ENCODE measurements around the gene KIF26B.

The KIF26B gene

GRCh38 chr1:245378311-245378722 is 223.5 kb downstream of the KIF26B start:
- no peak for TF ChIP-seq CTCF (IDR thresholded peaks at IDR 0.05; ENCODE audit: control insufficient read depth, extremely low read depth, insufficient read depth)
- H3K4me3 ChIP-seq (ENCODE audit: low read depth, low read length), result no peak overlapping the region
- no peak for DNase-seq (ENCODE audit: low read depth)

GRCh38 chr1:245378745-245379144 is 224.0 kb downstream of the KIF26B start:
- no peak overlapping the region for H3K4me3 ChIP-seq (ENCODE audit: low read depth, low read length)
- TF ChIP-seq CTCF (IDR thresholded peaks at IDR 0.05; ENCODE audit: control insufficient read depth, extremely low read depth, insufficient read depth), result no peak
- DNase-seq (ENCODE audit: low read depth), result no peak

DNA sequence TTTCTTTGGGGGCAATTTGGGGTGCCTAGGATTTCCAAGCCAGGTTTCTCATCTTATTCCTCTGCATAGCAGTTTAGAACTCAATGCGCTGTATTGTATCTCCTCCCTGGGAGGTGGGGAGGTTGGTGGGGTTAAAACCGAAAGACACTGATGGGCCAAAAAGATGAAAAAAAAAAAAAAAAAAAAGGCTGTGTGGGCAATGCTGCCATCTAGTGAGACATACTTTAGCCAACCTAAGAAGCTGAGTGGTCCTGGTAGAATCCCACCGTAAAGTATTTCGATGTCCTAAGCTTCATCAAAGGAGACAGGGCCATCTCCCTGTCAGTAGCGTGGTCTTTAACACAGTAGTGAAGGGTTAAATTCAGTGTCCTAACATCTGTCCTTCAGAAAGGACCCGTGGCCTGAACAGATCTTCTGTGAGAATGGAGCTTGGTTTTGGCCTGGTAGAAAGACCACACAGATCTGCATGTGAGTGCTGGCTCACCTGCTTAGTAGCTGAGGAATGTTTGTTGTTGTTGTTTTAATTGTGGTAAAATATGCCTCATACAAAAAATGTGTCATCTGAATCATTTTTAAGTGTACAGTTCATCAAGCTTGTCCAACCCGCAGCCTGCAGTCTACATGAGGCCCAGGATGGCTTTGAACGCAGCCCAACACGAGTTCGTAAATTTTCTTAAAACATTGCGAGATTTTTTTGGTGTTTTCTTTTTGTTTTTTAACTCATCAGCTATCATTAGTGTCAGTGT is 226.2 kb downstream of the KIF26B start:
- DNase-seq (ENCODE audit: low read depth), result no peak
- TF ChIP-seq CTCF (IDR thresholded peaks at IDR 0.05; ENCODE audit: control insufficient read depth, extremely low read depth, insufficient read depth), result no peak
- H3K4me3 ChIP-seq (ENCODE audit: low read depth, low read length), result no peak overlapping the region

DNA sequence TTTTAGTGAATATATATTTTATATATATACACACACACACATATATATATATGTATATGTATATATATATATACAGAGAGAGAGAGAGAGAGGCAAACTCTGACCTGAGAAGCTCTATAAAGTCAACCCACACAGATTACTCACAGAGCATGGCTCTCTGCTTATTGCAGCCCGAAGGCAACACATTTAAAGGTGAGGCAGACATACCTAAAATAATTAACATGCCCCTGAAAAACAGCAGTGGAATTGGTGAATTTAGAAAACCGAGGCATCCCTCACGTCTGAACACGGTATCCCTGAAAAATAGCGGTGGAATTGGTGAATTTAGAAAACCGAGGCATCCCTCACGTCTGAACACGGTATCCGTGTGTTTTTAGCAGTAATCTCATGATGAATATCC is 228.2 kb downstream of the KIF26B start:
- H3K4me3 ChIP-seq (ENCODE audit: low read depth, low read length), result no peak overlapping the region
- no peak for DNase-seq (ENCODE audit: low read depth)
- TF ChIP-seq CTCF (IDR thresholded peaks at IDR 0.05; ENCODE audit: control insufficient read depth, extremely low read depth, insufficient read depth), result no peak

DNA sequence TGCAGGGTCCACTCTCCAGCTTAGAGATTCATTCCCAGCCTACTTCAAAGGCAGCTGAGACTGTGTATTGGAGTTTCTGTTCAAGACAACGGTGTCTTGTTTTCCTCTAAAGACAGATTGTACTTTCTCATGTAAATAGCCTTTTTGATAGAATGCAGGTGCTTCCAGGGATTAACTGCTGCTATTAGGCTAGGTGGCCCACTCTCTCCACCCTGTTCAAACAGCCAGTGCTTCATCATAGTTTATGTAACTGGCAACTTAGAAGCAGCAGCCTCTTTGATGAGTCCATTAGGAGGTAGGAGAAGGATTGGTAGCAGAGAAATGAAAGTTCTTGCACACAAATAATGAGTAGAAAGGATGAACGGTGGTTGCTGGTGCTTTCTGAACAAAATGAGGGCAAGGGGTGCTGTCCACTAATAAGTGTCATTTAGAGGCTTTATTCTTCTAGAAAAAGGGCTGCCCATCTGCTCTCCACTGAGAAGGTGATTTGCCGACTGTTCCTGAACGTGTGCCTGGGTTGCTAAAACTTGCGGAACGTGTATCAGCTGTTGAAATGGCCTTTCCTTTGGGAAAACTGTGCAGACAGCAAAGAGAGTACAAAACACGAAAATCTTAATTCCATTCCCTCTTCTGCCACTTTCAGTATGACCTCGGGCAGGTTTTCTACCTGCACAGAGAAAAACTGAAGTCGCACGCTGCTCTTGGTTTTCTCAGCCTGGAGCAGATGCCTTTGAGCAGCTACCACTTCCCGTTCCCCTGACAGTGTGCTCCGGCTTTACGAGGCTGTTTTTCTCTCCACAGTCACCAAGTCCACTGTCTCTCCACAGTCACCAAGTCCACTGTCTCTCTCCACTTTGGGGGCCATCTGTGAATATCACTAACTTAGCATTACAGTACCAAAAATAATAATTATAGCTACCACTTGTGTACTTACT is 228.9 kb downstream of the KIF26B start:
- no peak overlapping the region for H3K4me3 ChIP-seq (ENCODE audit: low read depth, low read length)
- no peak for DNase-seq (ENCODE audit: low read depth)
- TF ChIP-seq CTCF (IDR thresholded peaks at IDR 0.05; ENCODE audit: control insufficient read depth, extremely low read depth, insufficient read depth), result no peak

- H3K4me3 ChIP-seq (ENCODE audit: low read depth, low read length), result no peak overlapping the region
- DNase-seq (ENCODE audit: low read depth), result no peak
- TF ChIP-seq CTCF (IDR thresholded peaks at IDR 0.05; ENCODE audit: control insufficient read depth, extremely low read depth, insufficient read depth), result no peak
Measured at GRCh38 chr1:245386297-245386971, 231.6 kb downstream of the KIF26B start.

All from LNCaP clone FGC (cell line).